GM12875 (cell line): Measurements from ENCODE around the gene MYOM3.

Source experiments
- H3K4me3 ChIP-seq: one replicate; pipeline ENCODE4 v1.5.1; 2011; ENCODE audit warnings: low read depth, low read length, control low read depth
- TF ChIP-seq, protein P1 (sequence below): IDR thresholded peaks from 2 replicates; pipeline ENCODE4 v1.5.1; 2011; ENCODE audit warnings: low read depth, mild to moderate bottlenecking, control low read depth, inconsistent platforms, low read length, moderate library complexity, borderline replicate concordance; ENCODE audit not compliant: insufficient read depth

Gene MYOM3

DNA sequence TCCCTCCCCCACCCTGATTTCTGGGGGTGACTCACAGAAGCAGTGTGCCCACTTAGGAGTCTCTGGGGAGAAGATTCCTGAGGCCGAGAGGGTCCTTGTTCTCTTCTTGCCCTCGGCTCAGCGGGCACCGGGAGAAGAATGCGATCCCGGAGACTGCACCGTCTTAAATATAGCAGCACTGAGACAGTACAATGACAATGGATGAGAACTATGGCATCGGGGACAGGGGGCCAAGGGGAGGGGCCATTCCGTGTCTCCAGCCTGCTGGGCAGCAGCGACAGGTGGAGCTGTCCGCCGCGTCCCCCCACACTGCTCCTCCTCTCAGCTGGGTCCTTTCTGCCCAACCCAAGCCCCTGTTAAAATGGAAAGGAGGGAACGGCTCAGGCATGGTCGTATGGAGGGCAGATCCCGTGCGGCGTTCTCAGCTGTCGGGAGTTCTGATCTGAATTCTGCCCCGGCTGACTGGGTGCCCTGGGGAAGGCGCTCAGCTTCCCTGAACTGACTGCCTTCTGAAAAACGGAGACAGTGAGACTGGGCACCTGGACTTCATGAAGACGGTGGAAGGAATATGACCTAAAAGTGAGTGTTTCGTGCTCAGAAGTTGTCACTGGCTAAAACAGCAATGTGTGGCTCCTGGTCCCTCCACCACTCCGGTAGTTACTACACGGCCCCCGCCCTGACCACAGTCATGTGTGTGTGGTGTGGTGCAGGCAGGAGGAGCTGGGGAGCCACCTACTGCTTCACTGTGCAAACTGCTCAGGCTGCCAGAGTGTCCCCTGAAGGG lies at the start of gene MYOM3:
MYOM3 (minus strand) TSS at position 140 of the 784 bp plus-strand sequence. CDS start 3,499 bp downstream, outside the sequence.
- TF ChIP-seq, protein P1, sequence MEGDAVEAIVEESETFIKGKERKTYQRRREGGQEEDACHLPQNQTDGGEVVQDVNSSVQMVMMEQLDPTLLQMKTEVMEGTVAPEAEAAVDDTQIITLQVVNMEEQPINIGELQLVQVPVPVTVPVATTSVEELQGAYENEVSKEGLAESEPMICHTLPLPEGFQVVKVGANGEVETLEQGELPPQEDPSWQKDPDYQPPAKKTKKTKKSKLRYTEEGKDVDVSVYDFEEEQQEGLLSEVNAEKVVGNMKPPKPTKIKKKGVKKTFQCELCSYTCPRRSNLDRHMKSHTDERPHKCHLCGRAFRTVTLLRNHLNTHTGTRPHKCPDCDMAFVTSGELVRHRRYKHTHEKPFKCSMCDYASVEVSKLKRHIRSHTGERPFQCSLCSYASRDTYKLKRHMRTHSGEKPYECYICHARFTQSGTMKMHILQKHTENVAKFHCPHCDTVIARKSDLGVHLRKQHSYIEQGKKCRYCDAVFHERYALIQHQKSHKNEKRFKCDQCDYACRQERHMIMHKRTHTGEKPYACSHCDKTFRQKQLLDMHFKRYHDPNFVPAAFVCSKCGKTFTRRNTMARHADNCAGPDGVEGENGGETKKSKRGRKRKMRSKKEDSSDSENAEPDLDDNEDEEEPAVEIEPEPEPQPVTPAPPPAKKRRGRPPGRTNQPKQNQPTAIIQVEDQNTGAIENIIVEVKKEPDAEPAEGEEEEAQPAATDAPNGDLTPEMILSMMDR: peak; percentile 65
- no peak within 1 kb of the TSS for H3K4me3 ChIP-seq

DNA sequence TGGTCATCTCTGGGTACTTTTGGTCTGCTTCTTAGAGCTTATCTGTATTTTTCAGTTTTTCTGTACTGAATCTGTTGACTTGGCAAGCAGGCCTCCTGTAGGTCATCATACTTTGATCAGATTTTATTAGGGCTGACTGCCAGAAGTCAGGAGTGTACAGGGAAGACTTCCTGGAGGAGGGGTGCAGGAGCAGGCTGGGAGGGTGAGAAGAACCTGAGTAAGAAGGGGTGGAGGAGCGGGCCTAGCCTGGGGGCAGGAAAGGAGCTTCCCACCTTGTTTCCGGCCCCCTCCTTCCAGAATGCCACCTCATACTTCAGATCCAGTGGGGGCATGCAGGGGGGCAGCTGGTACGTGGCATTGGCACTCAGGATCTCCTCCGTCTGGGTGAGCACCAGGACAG lies 49.3 kb upstream of the MYOM3 start:
- no peak overlapping the region for H3K4me3 ChIP-seq
- TF ChIP-seq, protein P1: no peak

DNA sequence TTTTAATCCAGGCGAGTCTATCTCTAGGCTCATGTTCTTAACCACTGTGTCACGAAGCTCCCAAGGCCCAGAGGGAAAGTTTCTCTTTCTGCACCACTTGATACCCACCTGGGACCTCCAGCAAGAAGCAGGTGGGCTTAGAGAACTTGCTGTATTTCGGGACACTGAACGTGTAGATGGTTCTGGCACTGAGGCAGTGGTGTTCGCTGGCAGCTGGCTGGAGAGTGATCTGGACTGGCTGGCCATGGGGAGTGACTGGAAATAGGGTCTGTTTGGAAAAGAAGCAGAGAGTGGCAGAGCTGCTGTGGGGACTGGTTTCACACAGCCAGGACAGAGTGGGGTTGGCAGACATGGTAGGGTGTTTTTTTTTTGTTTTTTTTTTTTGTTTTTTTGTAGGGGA lies 47.4 kb upstream of the MYOM3 start:
- TF ChIP-seq, protein P1: no peak
- H3K4me3 ChIP-seq: no peak overlapping the region

DNA sequence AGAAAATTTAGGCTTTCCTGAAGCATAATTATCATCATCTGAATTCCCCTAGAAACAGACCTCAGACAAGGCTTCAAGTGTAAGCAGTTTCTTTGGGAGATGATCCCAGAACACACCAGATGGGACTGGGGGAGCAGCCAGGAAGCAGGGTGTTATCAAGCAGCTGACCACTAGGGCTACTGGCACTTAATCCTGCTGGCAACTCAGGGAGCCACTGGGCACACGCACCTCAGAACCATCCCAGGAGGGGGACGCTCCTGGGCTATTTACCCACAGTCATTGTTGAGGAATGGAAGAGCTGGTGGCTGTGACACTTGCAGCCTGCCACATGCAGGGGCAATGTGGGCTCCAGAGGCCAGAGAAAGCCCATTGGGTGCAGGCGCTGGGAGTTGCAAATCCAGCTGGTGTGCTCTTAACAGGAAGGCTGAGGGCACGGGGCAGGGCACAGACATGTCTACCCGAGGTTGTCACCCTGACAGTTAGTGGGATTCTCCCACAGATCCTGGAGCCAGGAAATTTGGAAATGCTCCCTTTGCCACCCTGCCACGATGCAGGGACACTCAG lies 46.1 kb upstream of the MYOM3 start:
- TF ChIP-seq, protein P1: 0 out of 2 replicates have a peak, but pooled peaks have one; percentile 12
- no peak overlapping the region for H3K4me3 ChIP-seq

DNA sequence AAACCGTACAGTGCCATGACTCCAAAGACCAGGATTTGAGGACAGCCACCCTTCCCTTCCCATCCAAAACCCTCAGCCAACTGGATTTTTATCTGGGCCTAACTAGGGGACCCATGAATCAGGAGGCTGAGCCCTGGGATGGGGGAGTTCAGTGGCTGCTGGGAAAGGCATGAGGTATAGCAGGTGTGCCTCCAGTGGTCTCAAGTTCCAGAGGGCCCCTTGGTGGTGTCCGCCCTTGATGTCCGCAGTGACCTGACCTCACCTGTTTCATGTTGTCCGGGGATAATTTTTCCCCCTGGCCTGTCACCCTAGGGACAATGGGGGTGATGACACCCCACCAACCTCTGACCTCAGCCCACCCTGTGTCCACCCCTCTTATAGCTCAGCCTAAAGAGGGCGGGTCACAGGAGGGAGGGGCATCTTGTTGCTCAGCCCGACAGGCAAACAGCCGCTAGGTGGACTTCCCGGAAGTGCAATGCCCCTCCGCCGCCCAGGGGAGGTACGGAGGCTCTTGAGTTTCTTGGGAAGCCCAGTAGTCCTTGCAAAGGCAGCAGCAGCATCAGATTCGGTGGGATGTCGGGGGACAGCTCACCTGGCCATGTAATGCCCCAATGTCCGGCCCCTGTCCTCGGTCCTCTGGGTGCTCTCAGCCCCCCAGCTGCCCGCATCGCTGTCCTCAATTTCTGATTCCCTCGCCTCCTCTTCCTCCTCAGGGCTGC lies 44.8 kb upstream of the MYOM3 start:
- TF ChIP-seq, protein P1: no peak
- no peak overlapping the region for H3K4me3 ChIP-seq

DNA sequence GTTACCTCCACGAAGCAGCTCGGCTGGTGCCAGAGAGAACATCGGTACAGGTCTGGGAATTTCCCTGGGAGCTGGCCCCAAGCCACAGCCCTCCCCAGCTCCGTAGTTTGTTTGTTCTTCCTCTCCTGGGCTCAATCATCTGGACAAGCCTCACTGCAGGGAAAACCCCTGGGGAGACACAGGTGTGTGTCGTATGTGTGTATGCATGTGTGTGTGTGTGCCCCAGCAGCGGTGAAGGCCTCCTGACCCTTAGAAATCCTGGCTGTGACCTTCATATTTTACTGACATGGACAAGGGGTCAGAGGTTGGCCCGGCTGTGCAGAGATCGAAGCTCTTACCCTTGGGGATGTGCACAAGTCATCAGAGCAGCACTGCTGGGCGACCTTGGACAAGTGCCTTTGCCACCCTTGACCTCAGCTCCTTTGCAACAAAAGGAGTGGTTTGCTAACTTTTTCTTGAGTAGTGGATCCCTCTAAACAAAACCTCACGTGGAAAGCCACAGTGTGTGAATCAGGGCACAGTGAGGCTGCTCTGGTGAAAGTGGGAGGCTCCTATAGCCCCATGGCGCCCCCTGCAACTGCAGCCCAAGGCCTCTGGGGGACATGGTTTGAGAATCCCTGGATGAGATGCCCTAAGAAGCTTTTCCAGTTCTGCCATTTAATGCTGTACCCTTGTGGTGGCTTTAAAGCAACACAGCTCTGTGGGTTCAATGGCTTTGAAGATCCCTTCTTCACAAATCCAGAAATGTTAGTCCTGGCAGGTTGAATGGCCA lies 43.3 kb upstream of the MYOM3 start:
- TF ChIP-seq, protein P1: peak; percentile 37
- H3K4me3 ChIP-seq: no peak overlapping the region
